ENCODE data around the gene GPC5.
A peak's percentile ranks its signal among the peaks of the same experiment; 100 is the strongest.

GPC5 gene

GRCh38 chr13:91520952-91521351, 122.5 kb downstream of the GPC5 start:
- H3K4ac ChIP-seq (ENCODE audit: low read depth, low read length): no peak overlapping the region
- no peak overlapping the region for H2BK120ac ChIP-seq (ENCODE audit: low read depth, low read length)
- H3K4me3 ChIP-seq (ENCODE audit: low read length): no peak overlapping the region
- no peak overlapping the region for H3K27ac ChIP-seq (ENCODE audit: low read depth, low read length)
- H3K79me2 ChIP-seq (ENCODE audit: control insufficient read depth, insufficient read depth, low read length): no peaks in the 10 kb centered on the region
- H3K4me2 ChIP-seq (ENCODE audit: low read length): no peak overlapping the region
- H3K9ac ChIP-seq (ENCODE audit: low read length): no peak overlapping the region
- no peaks in the 10 kb centered on the region for H3K27me3 ChIP-seq (ENCODE audit: insufficient read depth, low read length, poor library complexity)
- no peak overlapping the region for H3K18ac ChIP-seq (ENCODE audit: low read length)
- no peak overlapping the region for H2BK5ac ChIP-seq (ENCODE audit: low read length)
- DNase-seq: no peak
- no peak overlapping the region for H4K8ac ChIP-seq (ENCODE audit: low read depth, low read length)
- no peak overlapping the region for H4K5ac ChIP-seq (ENCODE audit: low read length)
- no peak overlapping the region for H3K56ac ChIP-seq (ENCODE audit: low read length)
- no peaks in the 10 kb centered on the region for H3K4me1 ChIP-seq (ENCODE audit: control insufficient read depth, low read depth, low read length)
- no peak overlapping the region for H3K23ac ChIP-seq (ENCODE audit: low read length)
- no peaks in the 10 kb centered on the region for H3K36me3 ChIP-seq (ENCODE audit: control insufficient read depth, insufficient read depth, low read length)
- no peak overlapping the region for H2AK5ac ChIP-seq (ENCODE audit: low read length)
- H3K79me1 ChIP-seq (ENCODE audit: low read length): no peaks in the 10 kb centered on the region
- H2BK15ac ChIP-seq (replicated peaks; ENCODE audit: low read depth): no peak overlapping the region

GRCh38 chr13:91523116-91523515, 124.7 kb downstream of the GPC5 start:
- H3K4me2 ChIP-seq (ENCODE audit: low read length): no peak overlapping the region
- H3K4me1 ChIP-seq (ENCODE audit: control insufficient read depth, low read depth, low read length): no peaks in the 10 kb centered on the region
- no peak overlapping the region for H3K56ac ChIP-seq (ENCODE audit: low read length)
- H2BK5ac ChIP-seq (ENCODE audit: low read length): no peak overlapping the region
- no peak overlapping the region for H3K27ac ChIP-seq (ENCODE audit: low read depth, low read length)
- no peak overlapping the region for H4K5ac ChIP-seq (ENCODE audit: low read length)
- no peak for DNase-seq
- no peak overlapping the region for H2AK5ac ChIP-seq (ENCODE audit: low read length)
- no CpG with 5 or more reads among the region's 3 CpGs for WGBS (ENCODE audit: extremely low coverage, insufficient coverage, low lambda C conversion rate)
- H3K23ac ChIP-seq (ENCODE audit: low read length): no peak overlapping the region
- H3K4me3 ChIP-seq (ENCODE audit: low read length): no peak overlapping the region
- H4K8ac ChIP-seq (ENCODE audit: low read depth, low read length): no peak overlapping the region
- no peak overlapping the region for H2BK120ac ChIP-seq (ENCODE audit: low read depth, low read length)
- H2BK15ac ChIP-seq (replicated peaks; ENCODE audit: low read depth): no peak overlapping the region
- H3K79me1 ChIP-seq (ENCODE audit: low read length): no peaks in the 10 kb centered on the region
- H3K9ac ChIP-seq (ENCODE audit: low read length): no peak overlapping the region
- H3K27me3 ChIP-seq (ENCODE audit: insufficient read depth, low read length, poor library complexity): no peaks in the 10 kb centered on the region
- H3K18ac ChIP-seq (ENCODE audit: low read length): no peak overlapping the region
- no peaks in the 10 kb centered on the region for H3K36me3 ChIP-seq (ENCODE audit: control insufficient read depth, insufficient read depth, low read length)
- H3K4ac ChIP-seq (ENCODE audit: low read depth, low read length): no peak overlapping the region
- no peaks in the 10 kb centered on the region for H3K79me2 ChIP-seq (ENCODE audit: control insufficient read depth, insufficient read depth, low read length)

- no CpG with 5 or more reads among the region's 3 CpGs for WGBS (ENCODE audit: extremely low coverage, insufficient coverage, low lambda C conversion rate)
Observed at GRCh38 chr13:91526543-91527033, 128.2 kb downstream of the GPC5 start.

GRCh38 chr13:91529739-91530482, 131.5 kb downstream of the GPC5 start:
- Histone ChIP-seq H3K56ac (ENCODE audit: low read length) (no peak overlapping the region), H2BK15ac (replicated peaks; ENCODE audit: low read depth) (no peak overlapping the region), H3K79me2 (ENCODE audit: control insufficient read depth, insufficient read depth, low read length) (no peaks in the 10 kb centered on the region), H2AK5ac (ENCODE audit: low read length) (no peak overlapping the region), H3K4me3 (ENCODE audit: low read length) (no peak overlapping the region), H4K8ac (ENCODE audit: low read depth, low read length) (no peak overlapping the region), H4K5ac (ENCODE audit: low read length) (no peak overlapping the region), H2BK5ac (ENCODE audit: low read length) (no peak overlapping the region), H3K4me1 (ENCODE audit: control insufficient read depth, low read depth, low read length) (no peaks in the 10 kb centered on the region), H3K18ac (ENCODE audit: low read length) (no peak overlapping the region), H3K27me3 (ENCODE audit: insufficient read depth, low read length, poor library complexity) (no peaks in the 10 kb centered on the region), H3K4me2 (ENCODE audit: low read length) (no peak overlapping the region), H3K23ac (ENCODE audit: low read length) (no peak overlapping the region), H3K27ac (ENCODE audit: low read depth, low read length) (no peak overlapping the region), H2BK120ac (ENCODE audit: low read depth, low read length) (no peak overlapping the region), H3K4ac (ENCODE audit: low read depth, low read length) (no peak overlapping the region), H3K36me3 (ENCODE audit: control insufficient read depth, insufficient read depth, low read length) (no peaks in the 10 kb centered on the region), H3K79me1 (ENCODE audit: low read length) (no peaks in the 10 kb centered on the region), H3K9ac (ENCODE audit: low read length) (no peak overlapping the region)
- WGBS (ENCODE audit: extremely low coverage, insufficient coverage, low lambda C conversion rate): no CpG with 5 or more reads among the region's 3 CpGs
- no peak for DNase-seq

More at GRCh38 chr13:91526543-91527033, 128.2 kb downstream of the GPC5 start:
- H3K18ac ChIP-seq (ENCODE audit: low read length): no peak overlapping the region
- peak overlapping the region; percentile 5 for H4K8ac ChIP-seq (ENCODE audit: low read depth, low read length)
- H2BK120ac ChIP-seq (ENCODE audit: low read depth, low read length): no peak overlapping the region
- H2BK15ac ChIP-seq (replicated peaks; ENCODE audit: low read depth): no peak overlapping the region
- no peak overlapping the region for H3K4ac ChIP-seq (ENCODE audit: low read depth, low read length)
- no peaks in the 10 kb centered on the region for H3K79me1 ChIP-seq (ENCODE audit: low read length)
- H3K23ac ChIP-seq (ENCODE audit: low read length): no peak overlapping the region
- no peaks in the 10 kb centered on the region for H3K36me3 ChIP-seq (ENCODE audit: control insufficient read depth, insufficient read depth, low read length)
- H4K5ac ChIP-seq (ENCODE audit: low read length): no peak overlapping the region
- no peak overlapping the region for H3K4me2 ChIP-seq (ENCODE audit: low read length)
- H2BK5ac ChIP-seq (ENCODE audit: low read length): no peak overlapping the region
- no peak for DNase-seq
- H3K4me3 ChIP-seq (ENCODE audit: low read length): no peak overlapping the region
- H3K9ac ChIP-seq (ENCODE audit: low read length): no peak overlapping the region
- H3K56ac ChIP-seq (ENCODE audit: low read length): no peak overlapping the region
- H3K27me3 ChIP-seq (ENCODE audit: insufficient read depth, low read length, poor library complexity): no peaks in the 10 kb centered on the region
- no peak overlapping the region for H3K27ac ChIP-seq (ENCODE audit: low read depth, low read length)
- H3K79me2 ChIP-seq (ENCODE audit: control insufficient read depth, insufficient read depth, low read length): no peaks in the 10 kb centered on the region
- H3K4me1 ChIP-seq (ENCODE audit: control insufficient read depth, low read depth, low read length): no peaks in the 10 kb centered on the region
- no peak overlapping the region for H2AK5ac ChIP-seq (ENCODE audit: low read length)

GRCh38 chr13:91531646-91532045, 133.2 kb downstream of the GPC5 start:
- no peak overlapping the region for H4K5ac ChIP-seq (ENCODE audit: low read length)
- no peak overlapping the region for H4K8ac ChIP-seq (ENCODE audit: low read depth, low read length)
- no peak overlapping the region for H3K4ac ChIP-seq (ENCODE audit: low read depth, low read length)
- H3K23ac ChIP-seq (ENCODE audit: low read length): no peak overlapping the region
- H3K4me3 ChIP-seq (ENCODE audit: low read length): no peak overlapping the region
- H3K18ac ChIP-seq (ENCODE audit: low read length): no peak overlapping the region
- no peak overlapping the region for H3K4me2 ChIP-seq (ENCODE audit: low read length)
- no peaks in the 10 kb centered on the region for H3K4me1 ChIP-seq (ENCODE audit: control insufficient read depth, low read depth, low read length)
- no peaks in the 10 kb centered on the region for H3K79me1 ChIP-seq (ENCODE audit: low read length)
- no peak for DNase-seq
- no peak overlapping the region for H2AK5ac ChIP-seq (ENCODE audit: low read length)
- H2BK120ac ChIP-seq (ENCODE audit: low read depth, low read length): no peak overlapping the region
- H3K36me3 ChIP-seq (ENCODE audit: control insufficient read depth, insufficient read depth, low read length): no peaks in the 10 kb centered on the region
- no peak overlapping the region for H2BK15ac ChIP-seq (replicated peaks; ENCODE audit: low read depth)
- no peak overlapping the region for H2BK5ac ChIP-seq (ENCODE audit: low read length)
- H3K27ac ChIP-seq (ENCODE audit: low read depth, low read length): no peak overlapping the region
- no peaks in the 10 kb centered on the region for H3K79me2 ChIP-seq (ENCODE audit: control insufficient read depth, insufficient read depth, low read length)
- H3K9ac ChIP-seq (ENCODE audit: low read length): no peak overlapping the region
- H3K27me3 ChIP-seq (ENCODE audit: insufficient read depth, low read length, poor library complexity): no peaks in the 10 kb centered on the region
- H3K56ac ChIP-seq (ENCODE audit: low read length): no peak overlapping the region
- WGBS (ENCODE audit: extremely low coverage, insufficient coverage, low lambda C conversion rate): no CpG with 5 or more reads among the region's 2 CpGs

- no peaks in the 10 kb centered on the region for H3K36me3 ChIP-seq (ENCODE audit: control insufficient read depth, insufficient read depth, low read length)
- H3K4me2 ChIP-seq (ENCODE audit: low read length): no peak overlapping the region
- no peak overlapping the region for H2BK15ac ChIP-seq (replicated peaks; ENCODE audit: low read depth)
- no peak overlapping the region for H3K27ac ChIP-seq (ENCODE audit: low read depth, low read length)
- no peak overlapping the region for H3K56ac ChIP-seq (ENCODE audit: low read length)
- no peak overlapping the region for H3K23ac ChIP-seq (ENCODE audit: low read length)
- no peaks in the 10 kb centered on the region for H3K79me1 ChIP-seq (ENCODE audit: low read length)
- H3K27me3 ChIP-seq (ENCODE audit: insufficient read depth, low read length, poor library complexity): no peaks in the 10 kb centered on the region
- H4K5ac ChIP-seq (ENCODE audit: low read length): no peak overlapping the region
- no peaks in the 10 kb centered on the region for H3K79me2 ChIP-seq (ENCODE audit: control insufficient read depth, insufficient read depth, low read length)
- H2BK120ac ChIP-seq (ENCODE audit: low read depth, low read length): no peak overlapping the region
- H3K9ac ChIP-seq (ENCODE audit: low read length): no peak overlapping the region
- H3K4ac ChIP-seq (ENCODE audit: low read depth, low read length): no peak overlapping the region
- no peak overlapping the region for H2AK5ac ChIP-seq (ENCODE audit: low read length)
- H3K4me1 ChIP-seq (ENCODE audit: control insufficient read depth, low read depth, low read length): no peaks in the 10 kb centered on the region
- no CpG with 5 or more reads among the region's 2 CpGs for WGBS (ENCODE audit: extremely low coverage, insufficient coverage, low lambda C conversion rate)
- no peak overlapping the region for H3K4me3 ChIP-seq (ENCODE audit: low read length)
- H2BK5ac ChIP-seq (ENCODE audit: low read length): no peak overlapping the region
- H4K8ac ChIP-seq (ENCODE audit: low read depth, low read length): no peak overlapping the region
- DNase-seq: no peak
- no peak overlapping the region for H3K18ac ChIP-seq (ENCODE audit: low read length)
Observed at GRCh38 chr13:91533354-91533753, 134.9 kb downstream of the GPC5 start.
